ENCODE measurements around the gene EPB41L4A.

Gene EPB41L4A

GRCh38 chr5:112283943-112284929 is 134.8 kb downstream of the EPB41L4A start:
- Histone ChIP-seq H3K9ac (no peak overlapping the region), H3K79me2 (peaks cover 15% of the 10 kb centered on the region), H3K9me3 (ENCODE audit: control insufficient read depth, low read length) (no peaks in the 10 kb centered on the region), H3K36me3 (ENCODE audit: control insufficient read depth, insufficient read depth, low read length) (no peaks in the 10 kb centered on the region), H3K4me1 (peaks cover 21% of the 10 kb centered on the region), H3K4me3 (ENCODE audit: low read depth, low read length) (no peak overlapping the region), H2AFZ (no peak overlapping the region), H3K4me2 (ENCODE audit: low read length) (no peak overlapping the region), H3K27ac (no peak overlapping the region), H3K27me3 (ENCODE audit: control insufficient read depth, insufficient read depth, low read length) (no peaks in the 10 kb centered on the region)
- no peak for TF ChIP-seq CTCF (IDR thresholded peaks at IDR 0.05)

GRCh38 chr5:112283034-112283582 is 136.0 kb downstream of the EPB41L4A start:
- Histone ChIP-seq H3K4me2 (ENCODE audit: low read length) (no peak overlapping the region), H3K4me1 (peaks cover 15% of the 10 kb centered on the region), H3K27me3 (ENCODE audit: control insufficient read depth, insufficient read depth, low read length) (no peaks in the 10 kb centered on the region), H3K36me3 (ENCODE audit: control insufficient read depth, insufficient read depth, low read length) (no peaks in the 10 kb centered on the region), H3K9me3 (ENCODE audit: control insufficient read depth, low read length) (no peaks in the 10 kb centered on the region), H2AFZ (no peak overlapping the region), H3K9ac (no peak overlapping the region), H3K79me2 (peaks cover 13% of the 10 kb centered on the region), H3K27ac (no peak overlapping the region), H3K4me3 (ENCODE audit: low read depth, low read length) (no peak overlapping the region)
- no peak for TF ChIP-seq CTCF (IDR thresholded peaks at IDR 0.05)

- H3K79me2 ChIP-seq: peaks cover 22% of the 10 kb centered on the region
- TF ChIP-seq CTCF (IDR thresholded peaks at IDR 0.05): no peak
- H3K4me3 ChIP-seq (ENCODE audit: low read depth, low read length): no peak overlapping the region
- H3K4me2 ChIP-seq (ENCODE audit: low read length): no peak overlapping the region
- no peaks in the 10 kb centered on the region for H3K36me3 ChIP-seq (ENCODE audit: control insufficient read depth, insufficient read depth, low read length)
- H3K27me3 ChIP-seq (ENCODE audit: control insufficient read depth, insufficient read depth, low read length): no peaks in the 10 kb centered on the region
- H3K9me3 ChIP-seq (ENCODE audit: control insufficient read depth, low read length): no peaks in the 10 kb centered on the region
- no peak overlapping the region for H3K27ac ChIP-seq
- peaks cover 4% of the 10 kb centered on the region for H3K4me1 ChIP-seq
- H2AFZ ChIP-seq: no peak overlapping the region
- H3K9ac ChIP-seq: no peak overlapping the region
Observed at GRCh38 chr5:112279082-112279481, 140.0 kb downstream of the EPB41L4A start.

- TF ChIP-seq CTCF (IDR thresholded peaks at IDR 0.05): no peak
- H3K9me3 ChIP-seq (ENCODE audit: control insufficient read depth, low read length): no peaks in the 10 kb centered on the region
Observed at GRCh38 chr5:112276991-112277390, 142.1 kb downstream of the EPB41L4A start.

More at GRCh38 chr5:112276991-112277390, 142.1 kb downstream of the EPB41L4A start:
- Histone ChIP-seq H2AFZ (no peak overlapping the region), H3K9ac (no peak overlapping the region), H3K4me1 (no peaks in the 10 kb centered on the region), H3K36me3 (ENCODE audit: control insufficient read depth, insufficient read depth, low read length) (no peaks in the 10 kb centered on the region), H3K79me2 (peaks cover 20% of the 10 kb centered on the region), H3K4me2 (ENCODE audit: low read length) (no peak overlapping the region), H3K4me3 (ENCODE audit: low read depth, low read length) (no peak overlapping the region), H3K27ac (no peak overlapping the region), H3K27me3 (ENCODE audit: control insufficient read depth, insufficient read depth, low read length) (no peaks in the 10 kb centered on the region)

Measured in parathyroid adenoma (tissue), 2 donors.